GM18867 (cell line): ENCODE measurements around the gene TIMM50.
"Not testable (repeated sequence)": the region's sequence is repeated elsewhere in the genome, so short reads cannot be mapped to it uniquely, and the experiment has no call there.

ENCODE experiments used
- ATAC-seq: cut with Tn5 transposase; IDR thresholded peaks from one replicate; pipeline ENCODE4 v1.9.1; 2021; ENCODE audit warnings: mild to moderate bottlenecking, moderate library complexity; ENCODE audit not compliant: unreplicated experiment

Gene TIMM50

DNA sequence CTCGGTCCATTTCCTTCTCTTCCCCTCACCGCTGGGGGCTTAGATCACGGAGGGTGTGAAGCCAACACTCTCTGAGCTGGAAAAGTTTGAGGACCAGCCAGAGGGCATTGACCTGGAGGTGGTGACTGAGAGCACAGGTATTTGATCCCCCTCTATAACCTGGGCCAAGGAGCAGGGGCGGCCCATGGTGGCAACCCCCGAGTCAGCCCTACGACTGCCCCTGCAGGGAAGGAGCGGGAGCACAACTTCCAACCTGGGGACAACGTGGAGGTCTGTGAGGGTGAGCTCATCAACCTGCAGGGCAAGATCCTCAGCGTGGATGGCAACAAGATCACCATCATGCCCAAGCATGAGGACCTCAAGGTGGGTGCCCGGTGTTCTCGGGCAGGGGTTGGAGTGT lies 11.6 kb upstream of the TIMM50 start:
- no peak for ATAC-seq

DNA sequence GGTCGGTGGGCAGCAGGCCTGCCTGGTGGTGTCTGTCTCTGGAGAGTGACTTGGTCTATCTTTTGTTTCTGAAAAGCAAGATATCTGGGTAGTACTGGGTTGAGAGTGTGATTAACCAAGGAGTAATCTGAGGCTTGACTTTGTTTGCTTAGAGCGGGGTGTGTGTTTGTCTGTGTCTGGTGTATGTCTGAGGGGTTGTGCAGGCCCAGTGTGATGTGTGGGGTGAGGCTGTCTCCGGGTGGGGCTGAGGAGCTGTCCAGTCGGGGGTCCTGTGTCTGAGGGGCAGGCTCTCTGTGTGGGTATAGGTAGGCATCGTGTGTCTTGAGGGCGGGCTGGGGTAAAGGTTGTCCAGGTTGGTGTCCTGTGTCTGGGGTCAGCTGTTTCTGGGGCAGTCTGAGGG lies 11.1 kb upstream of the TIMM50 start:
- no peak for ATAC-seq

DNA sequence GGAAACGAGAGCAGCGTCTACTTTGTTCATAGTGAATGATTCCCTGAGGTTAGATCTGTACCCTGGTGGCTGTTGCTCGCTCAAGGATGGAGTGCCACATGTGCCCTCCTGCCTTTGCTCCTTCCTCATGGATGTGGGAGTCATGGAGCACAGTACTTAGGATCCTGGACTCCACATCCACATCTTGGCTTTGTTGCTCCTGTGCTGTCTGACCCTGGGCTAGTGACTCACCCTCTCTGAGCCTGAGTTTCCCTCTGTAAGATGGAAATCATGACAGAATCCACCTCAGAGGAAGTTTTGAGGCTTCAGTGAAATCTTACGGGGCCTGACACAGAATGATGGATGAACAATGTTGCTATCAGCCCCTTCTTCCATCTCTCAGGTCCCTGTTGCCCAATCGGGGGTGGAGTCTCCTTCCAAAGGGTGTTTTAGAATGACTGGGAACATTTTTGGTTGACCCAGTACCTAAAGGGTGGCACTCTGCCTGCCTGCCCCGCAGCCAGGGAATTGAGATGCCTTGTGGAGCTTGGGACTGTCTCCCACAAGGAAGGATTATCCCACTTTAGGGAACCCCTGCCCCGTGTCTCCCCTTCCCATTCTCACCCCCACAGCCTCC lies 9.8 kb upstream of the TIMM50 start:
- no peak for ATAC-seq

DNA sequence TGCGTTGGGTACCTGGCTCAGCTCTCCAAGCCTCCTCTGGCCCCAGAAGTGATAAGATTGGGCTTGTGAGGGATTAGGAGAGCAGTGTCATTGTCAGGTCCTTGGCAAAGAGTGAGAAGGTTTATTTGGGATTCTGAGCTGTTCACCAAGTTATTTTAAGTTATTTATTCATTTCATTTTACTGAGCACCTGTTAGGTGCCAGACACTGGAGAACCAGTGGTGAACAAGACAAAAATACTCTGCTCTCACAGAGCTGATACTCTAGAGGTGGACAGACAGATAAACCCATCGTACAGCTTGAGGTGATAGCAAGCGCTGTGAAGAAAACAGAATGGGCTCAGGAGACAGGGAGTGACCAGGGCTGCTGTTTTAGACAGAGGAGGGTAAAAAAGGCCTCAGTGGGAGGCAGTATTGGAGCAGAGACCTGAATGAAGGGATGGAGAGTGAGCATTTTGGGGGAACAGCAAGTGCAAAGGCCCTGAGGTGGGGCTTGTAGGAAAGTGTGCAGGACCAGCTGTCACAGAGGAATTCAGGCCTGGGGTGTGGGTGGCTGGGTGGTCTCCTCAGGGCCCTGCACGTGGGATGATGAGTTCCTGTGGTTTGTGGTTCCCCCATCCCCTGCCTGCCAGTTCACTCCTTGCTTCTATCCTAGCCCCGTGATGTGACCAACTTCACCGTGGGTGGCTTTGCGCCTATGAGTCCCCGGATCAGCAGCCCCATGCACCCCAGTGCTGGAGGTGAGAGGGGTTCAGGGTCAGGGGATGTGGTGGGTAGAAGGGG lies 8.7 kb upstream of the TIMM50 start:
- no peak for ATAC-seq

DNA sequence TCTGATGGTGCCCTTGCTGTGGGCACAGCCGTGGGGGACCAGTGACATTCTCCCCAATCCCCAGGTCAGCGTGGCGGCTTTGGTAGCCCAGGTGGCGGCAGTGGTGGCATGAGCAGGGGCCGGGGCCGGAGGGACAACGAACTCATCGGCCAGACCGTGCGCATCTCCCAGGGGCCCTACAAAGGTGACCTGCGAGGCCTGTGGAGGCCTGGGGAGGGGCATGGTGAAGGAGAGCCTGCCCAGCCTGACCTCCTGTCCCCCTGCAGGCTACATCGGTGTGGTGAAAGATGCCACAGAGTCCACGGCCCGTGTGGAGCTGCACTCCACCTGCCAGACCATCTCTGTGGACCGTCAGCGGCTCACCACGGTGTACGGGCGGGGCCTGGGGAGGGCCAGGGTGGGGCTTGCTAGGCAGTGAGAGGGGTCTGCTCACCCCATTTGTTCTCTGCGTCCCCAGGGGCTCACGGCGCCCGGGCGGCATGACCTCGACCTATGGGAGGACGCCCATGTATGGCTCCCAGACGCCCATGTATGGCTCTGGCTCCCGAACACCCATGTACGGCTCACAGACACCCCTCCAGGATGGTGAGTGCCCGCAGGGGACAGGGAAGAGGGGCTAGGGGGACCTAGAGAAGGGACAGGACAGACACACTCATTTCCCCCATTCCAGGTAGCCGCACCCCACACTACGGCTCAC lies 7.7 kb upstream of the TIMM50 start:
- no peak for ATAC-seq

DNA sequence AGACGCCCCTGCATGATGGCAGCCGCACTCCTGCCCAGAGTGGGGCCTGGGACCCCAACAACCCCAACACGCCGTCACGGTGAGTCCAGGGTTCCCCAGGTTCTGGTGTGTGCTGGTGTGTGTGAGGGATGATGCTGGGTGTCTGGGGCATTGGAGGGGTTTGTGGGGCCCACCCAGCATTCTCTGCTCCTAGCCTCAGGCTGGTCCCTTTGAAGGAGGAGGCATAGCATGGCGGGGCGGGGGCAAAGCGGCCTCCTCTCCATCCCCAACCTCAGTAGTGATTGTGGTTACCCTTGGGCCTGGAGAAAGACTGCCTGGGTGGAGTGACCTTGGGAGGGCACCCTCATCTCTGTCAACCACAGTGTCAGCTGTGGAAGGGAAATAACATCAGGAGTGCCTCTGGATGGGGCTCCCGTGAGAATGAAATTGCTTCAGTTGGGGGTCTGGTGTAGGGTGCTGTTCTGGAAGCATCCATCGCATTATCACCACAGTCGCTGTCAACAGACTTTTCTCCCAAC lies 7.1 kb upstream of the TIMM50 start:
- ATAC-seq: no peak

DNA sequence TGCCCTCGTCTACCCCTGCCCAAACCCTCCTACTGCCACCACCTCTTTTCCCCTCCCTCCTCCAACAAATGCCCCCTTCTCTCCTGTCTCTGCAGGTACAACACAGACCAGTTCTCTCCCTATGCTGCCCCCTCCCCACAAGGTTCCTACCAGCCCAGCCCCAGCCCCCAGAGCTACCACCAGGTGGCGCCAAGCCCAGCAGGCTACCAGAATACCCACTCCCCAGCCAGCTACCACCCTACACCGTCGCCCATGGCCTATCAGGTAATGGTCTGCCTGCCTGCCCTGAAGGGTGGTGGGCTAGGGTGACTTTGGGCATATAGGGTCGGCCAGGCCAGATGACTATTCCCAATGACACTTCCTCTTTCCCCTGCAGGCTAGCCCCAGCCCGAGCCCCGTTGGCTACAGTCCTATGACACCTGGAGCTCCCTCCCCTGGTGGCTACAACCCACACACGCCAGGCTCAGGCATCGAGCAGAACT lies 6.5 kb upstream of the TIMM50 start:
- ATAC-seq: no peak

DNA sequence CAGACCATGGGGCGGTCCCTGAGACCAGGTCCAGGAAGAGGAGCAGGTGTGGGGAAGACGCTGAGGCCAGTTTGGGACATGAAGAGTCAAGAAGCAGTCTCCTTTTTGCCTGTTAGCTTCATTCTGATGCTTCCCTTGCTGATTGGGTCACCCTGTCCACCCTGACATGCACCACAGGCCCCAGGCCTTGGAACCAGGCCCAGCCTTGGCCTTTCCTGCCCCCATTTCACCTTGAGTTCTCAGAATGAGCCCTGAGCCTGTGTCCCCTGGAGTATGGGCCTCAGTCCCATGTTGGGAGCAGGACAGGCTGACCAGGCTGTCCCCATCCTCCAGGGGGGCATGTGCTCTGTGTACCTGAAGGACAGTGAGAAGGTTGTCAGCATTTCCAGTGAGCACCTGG lies 4.9 kb upstream of the TIMM50 start:
- ATAC-seq: no peak

DNA sequence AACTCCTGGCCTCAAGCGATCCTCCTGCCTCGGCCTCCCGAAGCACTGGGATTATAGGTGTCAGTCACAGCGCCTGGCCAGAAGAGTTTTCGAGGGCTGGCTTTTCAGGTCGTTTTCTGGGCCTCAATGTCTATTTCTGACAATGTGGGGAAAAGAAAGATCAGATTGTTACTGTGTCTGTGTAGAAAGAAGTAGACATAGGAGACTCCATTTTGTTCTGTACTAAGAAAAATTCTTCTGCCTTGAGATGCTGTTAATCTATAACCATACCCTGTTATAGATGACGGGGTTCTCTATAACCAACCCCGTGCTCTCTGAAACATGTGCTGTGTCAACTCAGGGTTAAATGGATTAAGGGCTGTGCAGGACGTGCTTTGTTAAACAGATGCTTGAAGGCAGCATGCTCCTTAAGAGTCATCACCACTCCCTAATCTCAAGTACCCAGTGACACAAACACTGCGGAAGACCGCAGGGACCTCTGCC lies 1.3 kb upstream of the TIMM50 start:
- not testable (repeated sequence) for ATAC-seq

DNA sequence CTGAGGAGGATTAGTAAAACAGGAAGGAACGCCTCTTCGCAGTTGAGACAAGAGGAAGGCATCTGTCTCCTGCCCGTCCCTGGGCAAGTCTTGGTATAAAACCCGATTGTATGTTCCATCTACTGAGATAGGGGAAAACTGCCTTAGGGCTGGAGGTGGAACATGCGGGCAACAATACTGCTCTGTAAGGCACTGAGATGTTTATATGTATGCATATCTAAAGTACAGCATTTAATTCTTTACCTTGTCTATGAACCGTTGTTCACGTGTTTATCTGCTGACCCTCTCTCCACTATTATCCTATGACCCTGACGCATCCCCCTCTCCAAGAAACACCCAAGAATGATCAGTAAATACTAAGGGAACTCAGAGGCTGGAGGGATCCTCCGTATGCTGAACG lies 722 bp upstream of the TIMM50 start:
- ATAC-seq: no peak

DNA sequence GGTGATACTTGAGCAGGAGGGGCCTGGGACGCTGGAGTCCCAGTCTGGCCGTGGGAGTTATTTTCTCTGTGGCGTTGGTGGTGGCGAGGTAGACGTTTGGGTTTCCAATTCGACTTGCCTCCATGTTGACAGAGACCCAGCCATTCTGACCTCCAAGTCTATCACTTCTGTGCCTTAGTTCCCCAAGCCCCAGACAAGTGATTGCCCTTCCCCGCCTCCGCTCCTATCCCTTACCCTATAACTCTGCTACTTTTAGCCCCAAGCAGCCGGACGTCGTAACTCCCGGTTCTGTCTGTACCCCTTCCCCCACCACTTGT lies 549 bp downstream of the TIMM50 start:
- no peak for ATAC-seq

DNA sequence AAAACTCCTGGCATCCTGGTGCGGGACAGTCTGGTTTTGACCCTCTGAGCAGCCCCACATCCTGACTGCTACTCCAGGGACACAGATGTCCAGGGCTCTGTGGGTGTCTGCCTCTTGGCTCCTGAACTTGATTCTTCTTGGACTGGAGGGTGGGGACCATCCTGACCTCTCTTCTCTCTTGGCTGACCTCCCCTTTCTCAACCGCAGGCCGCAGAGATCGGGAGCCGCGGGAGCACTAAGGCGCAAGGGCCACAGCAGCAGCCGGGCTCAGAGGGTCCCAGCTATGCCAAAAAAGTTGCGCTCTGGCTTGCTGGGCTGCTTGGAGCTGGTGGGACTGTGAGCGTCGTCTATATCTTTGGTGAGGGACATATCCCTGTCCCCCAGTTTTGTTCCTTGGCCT lies 1.0 kb downstream of the TIMM50 start:
- no peak for ATAC-seq

DNA sequence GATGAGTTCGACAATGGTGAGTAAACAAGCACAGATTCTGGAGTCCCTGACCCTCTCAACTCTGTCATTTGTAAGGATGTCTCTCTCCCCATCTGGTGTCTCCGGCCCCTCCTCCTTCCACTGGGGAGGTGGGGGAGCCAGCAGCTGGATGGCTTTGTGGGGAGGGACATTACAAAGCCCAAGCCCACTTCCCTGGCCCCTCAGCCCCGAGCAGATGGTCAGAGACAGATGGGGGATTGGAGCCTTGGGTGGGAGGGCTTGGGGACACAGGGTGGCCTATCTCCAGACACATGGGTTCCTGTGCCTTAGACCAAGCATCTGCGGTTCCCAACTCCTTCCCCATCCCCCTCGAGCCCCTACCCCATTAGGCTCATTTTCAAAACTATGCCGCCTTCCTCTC lies 2.5 kb downstream of the TIMM50 start:
- ATAC-seq: no peak

DNA sequence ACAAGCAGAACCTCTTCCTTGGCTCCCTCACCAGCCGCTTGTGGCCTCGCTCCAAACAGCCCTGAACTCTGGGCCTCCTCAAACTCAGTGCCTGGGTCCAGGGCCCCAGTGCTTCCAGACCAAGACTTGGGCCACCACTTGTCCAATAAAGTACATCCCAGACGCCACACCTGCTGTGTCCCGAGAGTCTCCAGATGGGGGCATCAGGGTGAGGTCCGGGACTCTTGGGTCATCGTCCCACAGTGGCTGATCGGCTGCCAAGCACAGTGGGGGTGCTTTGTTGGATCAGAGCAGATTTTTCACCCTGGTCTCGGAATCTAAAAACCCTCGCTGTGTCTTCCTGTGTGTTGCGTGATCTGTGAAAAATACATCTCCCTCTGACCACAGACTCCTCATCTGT lies 9.1 kb downstream of the TIMM50 start:
- no peak for ATAC-seq

DNA sequence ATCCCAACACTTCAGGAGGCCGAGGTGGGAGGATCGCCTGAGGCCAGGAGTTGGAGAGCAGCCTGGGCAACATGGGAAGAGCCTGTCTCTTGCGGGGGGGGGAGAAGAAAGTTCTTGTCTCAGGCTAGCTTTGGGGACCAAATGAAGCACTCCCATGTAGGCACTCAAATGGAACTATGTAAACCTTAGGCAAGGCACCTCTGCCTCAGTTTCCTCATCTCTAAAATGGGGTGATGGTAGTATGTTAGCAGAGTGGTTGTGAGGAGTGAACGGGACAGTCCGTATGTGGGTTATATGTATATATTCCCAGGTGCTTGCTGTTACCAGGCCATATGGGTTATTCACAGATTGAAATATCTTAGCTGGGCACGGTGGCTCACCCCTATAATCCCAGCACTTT lies 11.6 kb downstream of the TIMM50 start:
- no peak for ATAC-seq

DNA sequence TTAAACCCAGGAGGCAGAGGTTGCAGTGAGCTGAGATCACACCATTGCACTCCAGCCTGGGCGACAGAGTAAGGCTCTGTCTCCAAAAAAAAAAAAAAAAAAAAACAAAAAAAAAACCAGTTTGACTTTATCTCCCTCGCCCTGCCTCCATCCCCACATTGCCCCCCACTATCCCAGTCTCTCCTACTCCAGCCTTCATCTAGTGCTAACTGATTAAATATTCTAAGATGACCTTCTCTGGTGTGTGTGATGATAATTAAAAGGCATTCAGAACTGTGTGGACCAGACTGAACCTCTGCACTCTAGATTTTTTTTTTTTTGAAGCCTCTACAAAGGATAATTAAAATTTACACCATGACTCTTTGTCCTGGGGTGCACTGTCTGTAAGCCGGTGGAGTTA lies 12.2 kb downstream of the TIMM50 start:
- ATAC-seq: no peak

DNA sequence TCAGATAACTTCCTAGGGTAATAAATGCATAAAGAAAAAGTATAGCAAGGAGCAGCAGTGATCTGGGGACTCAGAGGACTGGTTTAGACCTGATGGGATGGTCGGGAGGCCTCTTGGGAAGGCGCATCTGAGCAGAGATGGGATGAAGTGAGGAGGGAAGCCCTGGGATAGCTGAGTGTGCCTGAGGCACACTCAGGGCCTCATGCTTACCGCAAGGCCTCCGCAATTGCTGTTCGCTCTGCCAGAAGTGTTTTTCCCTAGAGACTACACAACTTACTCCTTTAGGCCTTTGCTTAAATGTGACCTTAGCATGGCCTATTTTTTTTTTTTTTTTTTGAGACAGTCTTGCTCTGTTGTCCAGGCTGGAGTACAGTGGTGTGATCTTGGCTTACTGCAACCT lies 14.0 kb downstream of the TIMM50 start:
- no peak for ATAC-seq

DNA sequence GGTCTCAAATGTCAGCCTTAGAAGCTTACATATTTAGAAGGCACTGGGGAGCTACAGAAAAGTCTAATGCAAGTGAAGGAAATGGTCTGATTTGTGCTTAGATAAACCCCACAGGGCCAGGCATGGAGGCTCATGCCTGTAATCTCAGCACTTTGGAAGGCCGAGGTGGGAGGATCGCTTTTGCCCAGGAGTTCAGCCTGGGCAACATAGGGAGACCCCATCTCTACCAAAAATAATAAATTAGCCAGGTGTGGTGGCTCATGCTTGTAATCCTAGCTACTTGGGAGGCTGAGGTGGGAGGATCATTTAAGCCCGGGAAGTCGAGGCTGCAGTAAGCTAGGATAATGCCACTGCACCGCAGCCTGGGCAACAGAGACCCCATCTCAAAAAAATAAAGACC lies 15.4 kb downstream of the TIMM50 start:
- no peak for ATAC-seq

DNA sequence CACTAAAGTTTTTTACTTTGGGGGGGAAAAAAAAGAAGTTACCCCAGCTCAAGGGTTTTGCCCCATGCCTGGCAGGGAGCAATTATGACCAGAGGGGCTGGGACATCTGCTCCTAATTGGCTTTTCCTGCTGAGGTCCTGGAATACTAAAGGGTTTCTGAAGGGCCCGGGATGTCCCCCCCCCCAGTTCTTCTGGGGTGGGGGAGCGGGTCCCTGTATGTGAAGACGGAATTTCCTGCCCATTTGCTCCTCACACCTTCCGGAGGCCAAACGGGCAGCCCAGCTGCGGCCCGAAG lies 17.0 kb downstream of the TIMM50 start:
- ATAC-seq: no peak

DNA sequence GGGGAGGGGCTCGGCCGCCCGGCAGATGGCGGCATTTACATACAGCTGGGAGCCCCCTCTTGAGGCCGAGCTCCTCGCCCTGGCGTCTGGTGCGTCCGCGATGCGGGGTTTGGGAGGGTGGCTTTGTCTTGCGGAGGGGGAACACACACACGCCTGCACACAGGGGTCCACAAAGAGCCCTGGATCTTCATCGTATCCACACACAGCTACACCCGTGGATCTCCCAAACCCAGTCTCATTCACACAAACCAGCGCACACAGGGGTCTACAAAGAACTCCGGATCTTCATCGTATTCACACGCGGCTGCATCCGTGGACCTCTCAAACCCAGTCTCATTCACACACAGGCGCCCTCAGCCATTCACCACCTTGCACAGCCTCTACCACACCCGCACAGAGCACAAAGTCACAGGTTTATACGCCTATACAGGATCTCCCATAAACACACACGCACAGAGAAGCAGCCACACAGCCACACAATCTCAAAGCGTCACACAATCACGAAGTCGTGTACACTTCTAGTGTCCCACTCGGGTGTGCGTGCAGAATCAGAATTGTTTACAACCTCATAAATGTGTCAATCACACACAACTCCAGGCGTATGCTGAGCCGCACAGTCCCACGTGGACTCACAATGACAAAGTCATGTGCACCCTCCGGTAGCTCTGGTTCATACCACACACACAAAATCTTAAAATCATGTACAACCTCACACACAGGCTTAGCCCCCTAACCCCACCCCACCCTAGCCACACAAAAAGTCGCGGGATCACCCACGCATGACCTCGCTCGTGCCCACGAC lies 17.6 kb downstream of the TIMM50 start:
- ATAC-seq: no peak
